K562 (cell line): ENCODE measurements around the gene HCAR3. TPM values are rescaled to one million over a fixed set of nuclear protein-coding genes. Genes with fewer than 3 reads are reported as not detected.

Experiments used
- ATAC-seq: fragments of 200-7000 bp; cut with Tn5 transposase; 3 replicates; pipeline ENCODE4 v1.9.1; 2020; ENCODE audit warnings: moderate library complexity
- BruUV-seq: library from RNA; stranded (reverse); fragments of 400-500 nt; replicated peaks from 2 replicates; lab custom pipeline; 2021; lab: Mats Ljungman, UMichigan
- CTCF ChIA-PET: fragments of 300-600 bp; formaldehyde crosslinking; extraction: SDS; loops from one replicate; lab custom pipeline; 2021; ENCODE audit warnings: low intra/inter-chr PET ratio; lab: Yijun Ruan, JAX
- POLR2A ChIA-PET: fragments of 300-600, 350-650 bp; sonication (Branson Sonifier 250); formaldehyde crosslinking; extraction: SDS; loops from one replicate; lab custom pipeline; 2021; ENCODE audit warnings: antibody characterized with exemption, inconsistent platforms; lab: Yijun Ruan, JAX
- DNase-seq, 4 experiments: peaks; one replicate each; pipeline versions ENCODE4 v3.0.0 to v3.0.0-alpha.2; 2011 to 2018; ENCODE audit warnings: low spot score in 3 of 4, mixed read lengths in 3 of 4; ENCODE audit errors: extremely low read depth in 1 of 4
- FAIRE-seq: peaks from 2 replicates; lab custom pipeline; 2011; peaks lifted over from hg19 to GRCh38; lab: Jason Lieb, UNC
- H2AFZ ChIP-seq: 2 replicates; pipeline ENCODE4 v1.6.0; 2011; ENCODE audit warnings: low read depth, low read length, control low read depth, inconsistent platforms
- H3K27ac ChIP-seq: fragments of 200-600 bp; 3 replicates; pipeline ENCODE4 v1.8.0; 2011; ENCODE audit warnings: low read depth, mild to moderate bottlenecking, control low read depth, inconsistent platforms, low read length, moderate library complexity, mixed read lengths; ENCODE audit errors: extremely low read depth
- H3K27me3 ChIP-seq, 2 experiments: fragments of 300-600 bp in 1 of 2; 2 replicates in 1 of 2; 3 replicates in 1 of 2; pipeline versions ENCODE4 v1.6.0 to v1.8.0; 2011; ENCODE audit warnings: inconsistent platforms in 2 of 2, low read length in 2 of 2, mild to moderate bottlenecking in 1 of 2, mixed read lengths in 1 of 2, moderate library complexity in 1 of 2; ENCODE audit not compliant: control insufficient read depth in 2 of 2, insufficient read depth in 2 of 2
- H3K36me3 ChIP-seq: fragments of 300-600 bp; 3 replicates; pipeline ENCODE4 v1.8.0; 2011; ENCODE audit warnings: mild to moderate bottlenecking, low read length, inconsistent platforms; ENCODE audit not compliant: control insufficient read depth, insufficient read depth
- H3K4me1 ChIP-seq, 2 experiments: fragments of 200-600 bp in 1 of 2; replicated peaks in 1 of 2; 2 replicates in 1 of 2; 3 replicates in 1 of 2; pipeline versions ENCODE4 v1.5.1 to v1.8.0; 2011; ENCODE audit warnings: inconsistent platforms in 2 of 2, low read length in 2 of 2, mild to moderate bottlenecking in 1 of 2, mixed read lengths in 1 of 2, moderate library complexity in 1 of 2; ENCODE audit not compliant: control insufficient read depth in 2 of 2, insufficient read depth in 2 of 2
- H3K4me2 ChIP-seq: 2 replicates; pipeline ENCODE4 v1.6.1; 2011; ENCODE audit warnings: low read length, control low read depth, inconsistent platforms, mixed read lengths; ENCODE audit not compliant: insufficient read depth
- H3K4me3 ChIP-seq: fragments of 200-600 bp; sonication (generic), shearing (Covaris generic); 2 replicates; pipeline ENCODE4 v1.5.1; 2016; ENCODE audit warnings: control low read depth, inconsistent platforms
- H3K79me2 ChIP-seq: fragments of 200-600 bp; 3 replicates; pipeline ENCODE4 v1.8.0; 2011; ENCODE audit warnings: low read length, inconsistent platforms; ENCODE audit not compliant: control insufficient read depth, insufficient read depth
- H3K9ac ChIP-seq, 2 experiments: 2 replicates each; pipeline versions ENCODE4 v1.6.0 to v1.6.1; 2011; ENCODE audit warnings: low read depth in 2 of 2, low read length in 2 of 2, control low read depth in 1 of 2, inconsistent platforms in 1 of 2, mild to moderate bottlenecking in 1 of 2, mixed read lengths in 1 of 2; ENCODE audit not compliant: insufficient read depth in 1 of 2
- H3K9me1 ChIP-seq: one replicate; pipeline ENCODE4 v1.6.0; 2011; ENCODE audit warnings: inconsistent platforms, mild to moderate bottlenecking, low read length, moderate library complexity; ENCODE audit not compliant: control insufficient read depth, insufficient read depth
- H3K9me3 ChIP-seq: replicated peaks from 2 replicates; pipeline ENCODE4 v1.5.1; 2011; ENCODE audit warnings: low read depth, low read length, inconsistent platforms; ENCODE audit not compliant: control insufficient read depth, insufficient read depth
- H4K20me1 ChIP-seq: replicated peaks from 2 replicates; pipeline ENCODE4 v1.6.1; 2011; ENCODE audit warnings: low read length, inconsistent platforms, mixed read lengths; ENCODE audit not compliant: control insufficient read depth, insufficient read depth
- BHLHE40 ChIP-seq: IDR thresholded peaks from 2 replicates; pipeline ENCODE4 v1.6.1; 2011; ENCODE audit warnings: low read length, improper control_type of control experiment
- BRF1 ChIP-seq: IDR thresholded peaks from 3 replicates; pipeline ENCODE4 v1.6.1; 2011; ENCODE audit warnings: borderline replicate concordance, mild to moderate bottlenecking; ENCODE audit not compliant: insufficient read length; ENCODE audit errors: extremely low read depth
- FOSL1 ChIP-seq: fragments of 200-800 bp; sonication (Bioruptor generic); conservative IDR thresholded peaks from 2 replicates; pipeline ENCODE4 v1.6.1; 2016; ENCODE audit warnings: missing genetic modification characterization, missing compliant biosample characterization
- STAT5B ChIP-seq: fragments of 250-450 bp; sonication (Bioruptor Pico); IDR thresholded peaks from 2 replicates; pipeline ENCODE4 v1.8.0; 2021; ENCODE audit warnings: mild to moderate bottlenecking, inconsistent platforms
- ZNF764 ChIP-seq: fragments of 250-450 bp; sonication (Bioruptor Pico); IDR thresholded peaks from 2 replicates; pipeline ENCODE4 v1.4.0; 2020; ENCODE audit warnings: low read depth, mild to moderate bottlenecking, moderate library complexity
- WGBS: fragments of 100-300 bp; shearing (Covaris generic); methylation state at CpG from one replicate; pipeline ENCODE4 v1.1.6; 2016; ENCODE audit warnings: low coverage, mixed read lengths; ENCODE audit not compliant: insufficient coverage; ENCODE audit errors: missing lambda C conversion rate; 5-methylcytosine and 5-hydroxymethylcytosine counted together
- in situ Hi-C: fragments of 300-500 bp; cut with MboI; formaldehyde crosslinking; loops from 4 replicates; pipeline ENCODE4 v1.15.0; 2018; ENCODE audit warnings: inconsistent platforms, mixed read lengths
- intact Hi-C: fragments of 100-400 bp; cut with micrococcal nuclease; formaldehyde crosslinking; loops from 2 replicates; pipeline ENCODE4 v1.14.2; 2022
- polyA plus RNA-seq, 8 experiments: library from polyadenylated mRNA; depleted of rRNA in 4 of 8; stranded (reverse) in 5 of 8; unstranded in 3 of 8; fragments of >200 nt; fragmentation: Nextera tagmentation in 2 of 8; fragmentation: Illumina TruSeq in 1 of 8; extraction: Ambion mirVana in 2 of 8; extraction: Trizol in 1 of 8; gene quantifications; 2 replicates each; pipeline versions ENCODE4 v1.2.1 to v1.2.3, GENCODE V29; 2011 to 2014; ENCODE audit warnings: inconsistent platforms in 1 of 8, missing spikeins in 1 of 8
- total RNA-seq, 7 experiments: library from RNA; depleted of rRNA in 6 of 7; stranded (reverse); fragments of >200 nt in 6 of 7; fragmentation: Illumina TruSeq in 2 of 7; extraction: Trizol in 2 of 7; gene quantifications; 2 replicates each; pipeline versions ENCODE4 v1.2.1 to v1.2.3, GENCODE V29; 2011 to 2021; ENCODE audit warnings: low replicate concordance in 1 of 7
- TF ChIP-seq, protein P1 (sequence below): fragments of 150-350 bp; IDR thresholded peaks from 2 replicates; pipeline ENCODE4 v1.6.1; 2014; ENCODE audit warnings: low read depth, mild to moderate bottlenecking, low read length, borderline replicate concordance

Gene HCAR3
- total and polyA plus RNA-seq, 9 of the 15 experiments (the other 6 are each of a cell fraction or from before 2014, with no cell fraction given), result not detected

DNA sequence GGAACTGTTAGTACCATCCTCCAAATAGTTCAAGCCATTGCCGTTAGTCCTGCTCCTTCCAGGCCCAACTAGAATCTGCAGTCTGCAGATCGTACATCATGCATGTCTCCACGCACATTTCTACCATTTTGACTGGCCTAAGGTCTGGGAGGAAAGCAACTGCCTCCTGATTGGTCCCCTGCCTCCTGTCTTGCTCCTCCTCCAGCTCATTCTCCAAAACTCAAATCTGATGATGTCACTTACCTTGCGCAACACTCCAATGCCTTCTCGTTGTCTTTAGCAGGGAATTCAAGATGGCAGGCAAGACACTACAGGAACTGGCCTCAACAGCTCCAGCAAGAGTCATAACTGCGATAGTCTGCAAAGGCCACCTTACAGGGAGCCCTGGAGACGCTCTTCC is 23.7 kb upstream of the HCAR3 start (continued):
- no peak for TF ChIP-seq STAT5B

DNA sequence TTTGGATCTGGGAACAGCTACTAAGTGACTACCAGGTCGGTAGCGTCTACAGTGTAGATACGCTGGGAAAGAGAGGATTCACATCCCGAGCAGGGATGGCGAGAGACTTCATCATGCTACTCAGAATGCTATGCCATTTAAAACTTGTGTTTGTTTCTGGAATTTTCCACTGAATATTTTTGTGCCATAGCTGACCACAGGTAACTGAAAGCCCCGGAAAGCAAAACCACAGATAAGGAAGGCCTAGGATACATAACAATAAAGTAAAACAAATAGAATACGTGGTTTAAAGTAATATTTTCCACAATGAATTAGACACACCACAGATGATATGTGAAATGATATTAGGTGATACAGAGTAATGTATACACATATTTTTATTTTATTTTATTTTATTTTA is 22.0 kb upstream of the HCAR3 start:
- H3K4me3 ChIP-seq, result no peak overlapping the region
- no peak for DNase-seq
- peak overlapping the region; percentile 34 for H2AFZ ChIP-seq
- no TSS peak for BruUV-seq
- no peaks in the 10 kb centered on the region for H3K79me2 ChIP-seq
- peak overlapping the region; percentile 24; the same call in 1 of the 2 replicates for H3K4me2 ChIP-seq
- H4K20me1 ChIP-seq, result no peaks in the 10 kb centered on the region
- CTCF ChIA-PET, result no interaction called here
- no peaks in the 10 kb centered on the region for H3K9me3 ChIP-seq
- H3K36me3 ChIP-seq, result no peaks in the 10 kb centered on the region
- no peak overlapping the region for H3K27ac ChIP-seq
- H3K9ac ChIP-seq, result no peak overlapping the region
- TF ChIP-seq BRF1 (no peak), BHLHE40 (no peak), ZNF764 (CRISPR knock-in tag) (no peak), FOSL1 (tag) (0 out of 2 replicates have a peak, but pooled peaks have one; percentile 30)
- TF ChIP-seq, protein P1, sequence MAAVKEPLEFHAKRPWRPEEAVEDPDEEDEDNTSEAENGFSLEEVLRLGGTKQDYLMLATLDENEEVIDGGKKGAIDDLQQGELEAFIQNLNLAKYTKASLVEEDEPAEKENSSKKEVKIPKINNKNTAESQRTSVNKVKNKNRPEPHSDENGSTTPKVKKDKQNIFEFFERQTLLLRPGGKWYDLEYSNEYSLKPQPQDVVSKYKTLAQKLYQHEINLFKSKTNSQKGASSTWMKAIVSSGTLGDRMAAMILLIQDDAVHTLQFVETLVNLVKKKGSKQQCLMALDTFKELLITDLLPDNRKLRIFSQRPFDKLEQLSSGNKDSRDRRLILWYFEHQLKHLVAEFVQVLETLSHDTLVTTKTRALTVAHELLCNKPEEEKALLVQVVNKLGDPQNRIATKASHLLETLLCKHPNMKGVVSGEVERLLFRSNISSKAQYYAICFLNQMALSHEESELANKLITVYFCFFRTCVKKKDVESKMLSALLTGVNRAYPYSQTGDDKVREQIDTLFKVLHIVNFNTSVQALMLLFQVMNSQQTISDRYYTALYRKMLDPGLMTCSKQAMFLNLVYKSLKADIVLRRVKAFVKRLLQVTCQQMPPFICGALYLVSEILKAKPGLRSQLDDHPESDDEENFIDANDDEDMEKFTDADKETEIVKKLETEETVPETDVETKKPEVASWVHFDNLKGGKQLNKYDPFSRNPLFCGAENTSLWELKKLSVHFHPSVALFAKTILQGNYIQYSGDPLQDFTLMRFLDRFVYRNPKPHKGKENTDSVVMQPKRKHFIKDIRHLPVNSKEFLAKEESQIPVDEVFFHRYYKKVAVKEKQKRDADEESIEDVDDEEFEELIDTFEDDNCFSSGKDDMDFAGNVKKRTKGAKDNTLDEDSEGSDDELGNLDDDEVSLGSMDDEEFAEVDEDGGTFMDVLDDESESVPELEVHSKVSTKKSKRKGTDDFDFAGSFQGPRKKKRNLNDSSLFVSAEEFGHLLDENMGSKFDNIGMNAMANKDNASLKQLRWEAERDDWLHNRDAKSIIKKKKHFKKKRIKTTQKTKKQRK, result no peak
- H3K9me1 ChIP-seq, result no peaks in the 10 kb centered on the region
- POLR2A ChIA-PET, result interaction anchor here (0.9 kb wide), 1 partner anchor 235 kb away, joined by 3 read pairs; no protein-coding TSS in a partner anchor
- in situ Hi-C loops (no loop called here), intact Hi-C loops (no loop called here)
- FAIRE-seq, result no peak
- H3K27me3 ChIP-seq, result no peaks in the 10 kb centered on the region
- peaks cover 0 to 11% of the 10 kb centered on the region in 2 experiments; a peak in 3 of 5 replicates for H3K4me1 ChIP-seq
- 46% methylated on average over 7 of the region's 7 CpGs for WGBS
- ATAC-seq, result no peak
